HK-2 (cell line): ENCODE results near the gene PYM1.
"Not testable (repeated sequence)": the region's sequence is repeated elsewhere in the genome, so short reads cannot be mapped to it uniquely, and the experiment has no call there.

Source experiments
- DNase-seq: peaks from one replicate; pipeline ENCODE4 v3.0.0-alpha.2; 2018; ENCODE audit not compliant: unreplicated experiment

Gene PYM1

GRCh38 chr12:55908726-55909512, 18.8 kb downstream of the PYM1 start:
- no peak for DNase-seq

GRCh38 chr12:55906056-55906455, 21.6 kb downstream of the PYM1 start:
- DNase-seq, result no peak

- no peak for DNase-seq
These were observed 25.7 kb downstream of the PYM1 start for GRCh38 chr12:55901881-55902490.

GRCh38 chr12:55899082-55899481, 28.6 kb downstream of the PYM1 start:
- DNase-seq, result no peak

- no peak for DNase-seq
These were observed 34.0 kb downstream of the PYM1 start for GRCh38 chr12:55893723-55894122.

- DNase-seq, result no peak
These were observed 36.4 kb downstream of the PYM1 start for GRCh38 chr12:55891310-55891709.

- no peak for DNase-seq
These were observed 42.6 kb downstream of the PYM1 start for GRCh38 chr12:55885113-55885512.

- no peak for DNase-seq
These were observed 49.9 kb downstream of the PYM1 start for GRCh38 chr12:55877824-55878223.

- DNase-seq, result no peak
These were observed 51.8 kb downstream of the PYM1 start for GRCh38 chr12:55875704-55876467.

GRCh38 chr12:55874443-55874842, 53.3 kb downstream of the PYM1 start:
- no peak for DNase-seq

GRCh38 chr12:55866454-55867004, 61.2 kb downstream of the PYM1 start:
- DNase-seq, result not testable (repeated sequence)

- DNase-seq, result no peak
These were observed 62.4 kb downstream of the PYM1 start for GRCh38 chr12:55865327-55865726.

- not testable (repeated sequence) for DNase-seq
These were observed 64.8 kb downstream of the PYM1 start for GRCh38 chr12:55862931-55863330.

GRCh38 chr12:55862286-55862685, 65.4 kb downstream of the PYM1 start:
- DNase-seq, result no peak

- DNase-seq, result no peak
These were observed 65.8 kb downstream of the PYM1 start for GRCh38 chr12:55861871-55862270.

- no peak for DNase-seq
These were observed 66.3 kb downstream of the PYM1 start for GRCh38 chr12:55861396-55861795.

GRCh38 chr12:55852740-55853139, 75.0 kb downstream of the PYM1 start:
- no peak for DNase-seq
